SK-N-SH treated with all-trans-retinoic acid at 6 μM for 48 hours (cell line): ENCODE data around the gene JMJD1C.

Experiments used
- ARNTL ChIP-seq: fragments of 450-650 bp; formaldehyde crosslinking; IDR thresholded peaks from 2 replicates; pipeline ENCODE4 v1.5.0; 2020; ENCODE audit warnings: low read depth, mild to moderate bottlenecking, moderate library complexity, borderline replicate concordance
- PATZ1 ChIP-seq: fragments of 250-450 bp; sonication (Bioruptor Pico); IDR thresholded peaks from 2 replicates; pipeline ENCODE4 v1.8.0; 2020; ENCODE audit warnings: mild to moderate bottlenecking, moderate library complexity, borderline replicate concordance
- ZNF565 ChIP-seq: fragments of 450-650 bp; formaldehyde crosslinking; conservative IDR thresholded peaks from 2 replicates; pipeline ENCODE4 v1.5.0; 2020; ENCODE audit warnings: low read depth, mild to moderate bottlenecking, moderate library complexity

GRCh38 chr10:63145782-63146181 is 320.0 kb downstream of the JMJD1C start:
- TF ChIP-seq PATZ1 (no peak), ZNF565 (CRISPR knock-in tag) (no peak), ARNTL (CRISPR knock-in tag) (no peak)
